Smooth muscle cell (in vitro differentiated cells): ENCODE results near the gene SYCN. TPM values are rescaled to one million over a fixed set of nuclear protein-coding genes. Genes with fewer than 3 reads are reported as not detected.
"Not testable (repeated sequence)": the region's sequence is repeated elsewhere in the genome, so short reads cannot be mapped to it uniquely, and the experiment has no call there.

Experiments
- DNase-seq: peaks from one replicate; lab custom pipeline; 2025; ENCODE audit not compliant: unreplicated experiment; lab: John Stamatoyannopoulos, UW
- H2AFZ ChIP-seq: fragments of 200-600 bp; sonication (generic); 2 replicates; pipeline ENCODE4 v1.6.0; 2016; ENCODE audit warnings: antibody characterized with exemption, low read depth, mild to moderate bottlenecking
- H3F3A ChIP-seq: fragments of 200-600 bp; sonication (generic); 2 replicates; pipeline ENCODE4 v1.6.0; 2017; ENCODE audit warnings: antibody characterized with exemption, low read depth
- H3K27ac ChIP-seq: fragments of 200-600 bp; sonication (generic); 2 replicates; pipeline ENCODE4 v1.5.1; 2016; ENCODE audit warnings: low read depth, mild to moderate bottlenecking
- H3K27me3 ChIP-seq: fragments of 200-600 bp; sonication (generic); 2 replicates; pipeline ENCODE4 v1.6.1; 2016; ENCODE audit warnings: low read depth, mild to moderate bottlenecking
- H3K36me3 ChIP-seq: fragments of 200-600 bp; sonication (generic); 2 replicates; pipeline ENCODE4 v1.5.1; 2016; ENCODE audit warnings: low read depth
- H3K4me1 ChIP-seq: fragments of 200-600 bp; sonication (generic); 2 replicates; pipeline ENCODE4 v1.5.1; 2016; ENCODE audit warnings: low read depth
- H3K4me2 ChIP-seq: fragments of 200-600 bp; sonication (generic); 2 replicates; pipeline ENCODE4 v1.6.0; 2016; ENCODE audit warnings: mild to moderate bottlenecking
- H3K4me3 ChIP-seq: fragments of 200-600 bp; sonication (generic); 2 replicates; pipeline ENCODE4 v1.5.1; 2016; ENCODE audit warnings: mild to moderate bottlenecking
- H3K79me2 ChIP-seq: fragments of 200-600 bp; sonication (generic); 2 replicates; pipeline ENCODE4 v1.6.0; 2016; ENCODE audit warnings: low read depth, mild to moderate bottlenecking
- H3K9ac ChIP-seq: fragments of 200-600 bp; sonication (generic); 2 replicates; pipeline ENCODE4 v1.6.0; 2016; ENCODE audit warnings: low read depth
- H3K9me3 ChIP-seq: fragments of 200-600 bp; sonication (generic); replicated peaks from 2 replicates; pipeline ENCODE4 v1.5.1; 2016; ENCODE audit warnings: low read depth
- H4K20me1 ChIP-seq: fragments of 200-600 bp; sonication (generic); 2 replicates; pipeline ENCODE4 v1.6.0; 2016; ENCODE audit warnings: low read depth
- CTCF ChIP-seq: fragments of 200-600 bp; sonication (generic); IDR thresholded peaks from 2 replicates; pipeline ENCODE4 v1.5.1; 2017; ENCODE audit warnings: borderline replicate concordance, mild to moderate bottlenecking, antibody characterized with exemption; ENCODE audit not compliant: insufficient read depth, poor library complexity, severe bottlenecking
- WGBS: methylation state at CpG from one replicate; pipeline ENCODE4 v1.1.7; 2016; ENCODE audit warnings: low lambda C conversion rate; 5-methylcytosine and 5-hydroxymethylcytosine counted together
- polyA plus RNA-seq: library from polyadenylated mRNA; unstranded; fragments of >200 nt; fragmentation: Nextera tagmentation; extraction: Ambion mirVana; gene quantifications from 2 replicates; pipeline ENCODE4 v1.2.1, GENCODE V29; 2016
- total RNA-seq: library from RNA; depleted of rRNA; stranded (reverse); fragments of >200 nt; gene quantifications from 2 replicates; pipeline ENCODE4 v1.2.3, GENCODE V29; 2014

SYCN gene
- total and polyA plus RNA-seq, 2 experiments from 2014 or later: not detected

- H4K20me1 ChIP-seq: no peaks in the 10 kb centered on the region
- peaks cover 22% of the 10 kb centered on the region for H3K27me3 ChIP-seq
- no peaks in the 10 kb centered on the region for H3K36me3 ChIP-seq
- H3K27ac ChIP-seq: no peak overlapping the region
- no peak overlapping the region for H3K4me3 ChIP-seq
- H3K4me2 ChIP-seq: no peak overlapping the region
- no peak overlapping the region for H2AFZ ChIP-seq
- H3F3A ChIP-seq: no peaks in the 10 kb centered on the region
- no peak for DNase-seq
- H3K4me1 ChIP-seq: no peaks in the 10 kb centered on the region
- H3K9ac ChIP-seq: no peak overlapping the region
- 79% methylated on average over 2 of the region's 2 CpGs for WGBS
- no peaks in the 10 kb centered on the region for H3K9me3 ChIP-seq
- TF ChIP-seq CTCF: no peak
- no peaks in the 10 kb centered on the region for H3K79me2 ChIP-seq
Observed at GRCh38 chr19:39230096-39230764, 26.2 kb upstream of the SYCN start.

GRCh38 chr19:39224910-39225309 lies 20.8 kb upstream of the SYCN start:
- no peaks in the 10 kb centered on the region for H3F3A ChIP-seq
- 33% methylated on average over 3 of the region's 3 CpGs for WGBS
- no peak overlapping the region for H3K4me3 ChIP-seq
- H4K20me1 ChIP-seq: no peaks in the 10 kb centered on the region
- no peak for DNase-seq
- H3K4me1 ChIP-seq: no peaks in the 10 kb centered on the region
- no peak overlapping the region for H3K4me2 ChIP-seq
- H3K79me2 ChIP-seq: no peaks in the 10 kb centered on the region
- no peak overlapping the region for H3K9ac ChIP-seq
- H3K36me3 ChIP-seq: no peaks in the 10 kb centered on the region
- H3K27me3 ChIP-seq: peaks cover 6% of the 10 kb centered on the region
- H3K27ac ChIP-seq: no peak overlapping the region
- no peaks in the 10 kb centered on the region for H3K9me3 ChIP-seq
- H2AFZ ChIP-seq: no peak overlapping the region
- no peak for TF ChIP-seq CTCF

- no peak for DNase-seq
- no peak for TF ChIP-seq CTCF
- WGBS: 31% methylated on average over 4 of the region's 4 CpGs
Observed at GRCh38 chr19:39223703-39224279, 19.7 kb upstream of the SYCN start.

GRCh38 chr19:39219108-39219507 lies 15.0 kb upstream of the SYCN start:
- H3K27ac ChIP-seq, H3K9ac ChIP-seq, H3K4me2 ChIP-seq, H3F3A ChIP-seq, H3K9me3 ChIP-seq, H2AFZ ChIP-seq, H3K79me2 ChIP-seq, DNase-seq, H3K36me3 ChIP-seq, H3K4me3 ChIP-seq, H3K4me1 ChIP-seq, H4K20me1 ChIP-seq, H3K27me3 ChIP-seq: not testable (repeated sequence)
- 77% methylated on average over 10 of the region's 10 CpGs for WGBS

More at GRCh38 chr19:39223703-39224279, 19.7 kb upstream of the SYCN start:
- H3K4me3 ChIP-seq: no peak overlapping the region
- H3K9me3 ChIP-seq: no peaks in the 10 kb centered on the region
- no peaks in the 10 kb centered on the region for H3K36me3 ChIP-seq
- H3K27me3 ChIP-seq: no peaks in the 10 kb centered on the region
- no peak overlapping the region for H3K9ac ChIP-seq
- H3K79me2 ChIP-seq: no peaks in the 10 kb centered on the region
- H3K4me2 ChIP-seq: no peak overlapping the region
- no peaks in the 10 kb centered on the region for H3F3A ChIP-seq
- H3K27ac ChIP-seq: no peak overlapping the region
- H3K4me1 ChIP-seq: no peaks in the 10 kb centered on the region
- no peak overlapping the region for H2AFZ ChIP-seq
- H4K20me1 ChIP-seq: no peaks in the 10 kb centered on the region
